IPS-11a (cell line): Measurements from ENCODE around the gene EPHA2.
"Not testable (repeated sequence)": the region's sequence is repeated elsewhere in the genome, so short reads cannot be mapped to it uniquely, and the experiment has no call there.

Experiments
- H3K4me3 ChIP-seq: one replicate; pipeline ENCODE4 v1.5.1; 2013; ENCODE audit warnings: low read depth, low read length, control low read depth

Gene EPHA2

GRCh38 chr1:16168622-16169360 lies 12.9 kb upstream of the EPHA2 start:
- no peak overlapping the region for H3K4me3 ChIP-seq

DNA sequence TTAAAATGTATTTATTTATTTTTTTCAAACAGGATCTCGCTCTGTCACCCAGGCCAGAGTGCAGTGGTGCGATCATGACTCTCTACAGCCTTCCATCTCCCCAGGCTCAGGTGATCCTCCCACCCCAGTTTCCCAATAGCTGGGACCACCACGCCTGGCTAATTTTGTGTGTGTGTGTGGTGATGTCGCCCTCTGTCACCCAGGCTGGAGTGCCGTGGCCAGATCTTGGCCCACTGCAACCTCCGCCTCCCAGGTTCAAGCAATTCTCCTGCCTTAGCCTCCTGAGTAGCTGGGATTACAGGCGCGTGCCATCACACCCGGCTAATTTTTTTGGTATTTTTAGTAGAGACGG lies 12.3 kb upstream of the EPHA2 start:
- not testable (repeated sequence) for H3K4me3 ChIP-seq

- peak overlapping the region; percentile 28 for H3K4me3 ChIP-seq
Measured at GRCh38 chr1:16167331-16168143, 11.7 kb upstream of the EPHA2 start.

GRCh38 chr1:16166117-16166516 lies 10.2 kb upstream of the EPHA2 start:
- no peak overlapping the region for H3K4me3 ChIP-seq

- H3K4me3 ChIP-seq = no peak overlapping the region
Measured at GRCh38 chr1:16165548-16165947, 9.7 kb upstream of the EPHA2 start.

- no peak overlapping the region for H3K4me3 ChIP-seq
Measured at GRCh38 chr1:16165073-16165364, 9.2 kb upstream of the EPHA2 start.

- no peak overlapping the region for H3K4me3 ChIP-seq
Measured at GRCh38 chr1:16164213-16165072, 8.6 kb upstream of the EPHA2 start.

DNA sequence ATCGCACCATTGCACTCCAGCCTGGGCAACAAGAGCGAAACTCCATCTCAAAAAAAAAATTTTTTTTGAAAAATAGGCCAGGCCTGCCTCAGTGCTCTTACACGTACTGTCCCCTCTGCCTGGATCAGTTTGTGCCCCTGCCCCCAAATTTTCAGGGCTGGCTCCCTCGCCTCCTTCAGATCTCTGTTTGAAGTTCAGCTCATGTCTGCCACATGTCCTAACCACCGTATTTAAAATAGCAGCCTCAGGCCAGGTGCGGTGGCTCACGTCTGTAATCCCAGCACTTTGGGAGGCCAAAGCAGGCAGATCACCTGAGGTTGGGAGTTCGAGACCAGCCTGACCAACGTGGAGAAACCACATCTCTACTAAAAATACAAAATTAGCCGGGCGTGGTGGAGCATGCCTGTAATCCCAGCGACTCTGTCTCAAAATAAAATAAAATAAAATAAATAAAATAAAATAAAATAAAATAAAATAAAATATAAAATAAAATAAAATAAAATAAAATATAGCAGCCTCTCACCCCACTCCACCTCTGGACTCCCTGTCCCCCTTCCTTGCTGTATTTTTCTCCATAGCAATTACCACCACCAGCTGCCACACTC lies 7.8 kb upstream of the EPHA2 start:
- not testable (repeated sequence) for H3K4me3 ChIP-seq

DNA sequence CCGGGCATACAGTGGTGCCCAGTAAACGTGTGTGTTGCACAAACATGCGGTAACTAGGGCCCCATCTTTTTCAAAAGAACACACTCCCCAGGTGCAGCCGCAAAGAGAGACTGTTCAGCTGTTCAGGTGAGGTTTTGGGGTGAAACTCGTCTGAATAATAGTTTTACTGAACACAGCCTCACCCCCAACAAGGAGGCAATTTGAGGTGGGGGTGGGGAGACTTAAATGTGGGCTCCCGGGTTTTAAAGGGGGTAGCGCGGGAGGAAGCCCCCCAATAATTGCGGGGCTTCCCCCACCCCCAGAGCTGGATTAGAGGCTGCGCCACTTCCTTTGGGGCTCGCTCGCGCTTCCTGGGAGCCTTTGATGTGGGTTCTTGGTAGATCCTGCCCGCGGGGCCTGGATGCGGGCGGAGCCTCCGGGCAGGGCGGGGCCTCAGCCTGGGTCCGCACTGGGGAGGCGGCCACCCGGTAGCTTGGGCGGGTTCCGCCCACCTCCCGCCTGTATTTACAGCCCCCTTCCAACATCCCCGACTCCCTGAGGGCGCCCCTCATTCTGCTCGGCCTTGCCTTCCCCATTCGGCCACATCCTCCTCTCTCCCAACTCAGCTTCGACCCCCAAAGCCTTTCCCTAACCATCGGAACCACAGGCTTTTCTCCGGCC lies 6.4 kb upstream of the EPHA2 start:
- H3K4me3 ChIP-seq = no peak overlapping the region

GRCh38 chr1:16161717-16162116 lies 5.8 kb upstream of the EPHA2 start:
- H3K4me3 ChIP-seq = no peak overlapping the region

DNA sequence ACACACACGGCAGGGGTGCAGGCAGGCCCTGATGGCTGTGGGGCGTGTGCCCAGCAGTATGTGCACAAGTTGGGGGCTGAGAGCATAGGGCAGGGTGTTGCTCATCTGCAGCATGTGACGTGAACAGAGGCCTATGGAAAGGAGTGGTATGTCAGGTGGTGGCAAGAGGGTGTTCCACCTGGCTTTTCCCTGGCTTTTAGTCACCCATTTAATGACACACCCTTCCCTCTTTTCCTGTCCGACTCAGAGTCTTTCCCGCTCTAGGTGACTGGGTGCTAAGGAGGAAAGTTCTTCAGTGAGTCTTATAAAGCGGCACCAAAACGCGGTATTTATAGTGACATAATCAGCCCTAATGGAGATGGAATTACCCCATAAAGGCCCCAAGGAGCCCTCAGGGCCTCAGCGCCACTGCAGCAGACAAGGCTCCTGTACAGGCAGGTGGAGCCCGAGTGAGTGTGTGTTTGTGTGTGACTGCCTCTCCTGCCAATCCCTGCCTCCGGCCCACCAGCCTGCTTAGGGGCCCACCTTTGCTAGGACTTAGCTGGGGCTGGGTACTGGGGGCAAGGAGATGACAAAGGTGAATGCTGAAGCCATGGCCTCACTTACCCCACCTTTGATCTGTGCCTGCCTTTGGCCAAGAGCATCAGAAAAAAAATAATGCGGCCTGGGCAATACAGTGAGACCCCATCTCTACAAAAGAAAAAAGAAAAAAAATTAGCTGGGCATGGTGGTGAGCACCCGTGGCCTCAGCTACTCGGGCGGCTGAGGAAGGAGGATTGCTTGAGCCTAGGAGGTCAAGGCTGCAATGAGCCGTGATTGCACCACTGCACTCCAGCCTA lies 3.3 kb upstream of the EPHA2 start:
- no peak overlapping the region for H3K4me3 ChIP-seq

GRCh38 chr1:16158025-16158424 lies 2.2 kb upstream of the EPHA2 start:
- no peak overlapping the region for H3K4me3 ChIP-seq

GRCh38 chr1:16156848-16157495 lies 1.1 kb upstream of the EPHA2 start:
- no peak overlapping the region for H3K4me3 ChIP-seq

- H3K4me3 ChIP-seq = peak overlapping the region; percentile 73
Measured at GRCh38 chr1:16153999-16154673, 1.7 kb downstream of the EPHA2 start.

GRCh38 chr1:16153096-16153998 lies 2.5 kb downstream of the EPHA2 start:
- H3K4me3 ChIP-seq = no peak overlapping the region

DNA sequence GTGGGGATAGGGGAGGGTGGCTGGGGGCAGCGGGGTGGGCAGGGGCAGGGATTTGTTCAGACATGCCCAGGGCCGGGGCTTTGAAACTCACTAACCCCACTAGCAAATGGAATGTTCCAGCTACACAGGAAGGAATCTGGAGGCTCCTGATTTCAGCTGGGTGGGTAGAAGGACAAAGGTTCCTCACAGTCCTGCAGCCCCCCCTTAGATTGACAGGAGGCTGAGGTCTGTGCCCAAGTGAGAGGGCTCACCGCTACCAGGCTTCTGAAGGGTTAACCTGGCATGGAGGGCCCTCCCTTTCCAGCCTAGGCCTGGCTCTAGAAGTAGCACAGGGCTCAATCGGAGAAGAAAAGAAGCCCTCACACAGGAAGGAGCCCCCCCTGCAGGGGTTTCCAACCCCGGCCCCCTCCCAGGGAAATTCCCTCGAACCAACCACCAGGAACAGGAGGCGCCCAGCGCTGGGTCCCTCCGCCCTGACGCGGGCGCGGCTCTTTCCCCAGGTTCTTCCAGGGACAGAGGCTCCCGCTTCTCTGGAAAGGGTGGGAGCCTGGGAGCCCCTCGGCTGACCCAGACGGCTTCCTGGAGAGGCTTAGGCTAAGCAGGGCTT lies 3.3 kb downstream of the EPHA2 start:
- H3K4me3 ChIP-seq = no peak overlapping the region

GRCh38 chr1:16151995-16152384 lies 3.9 kb downstream of the EPHA2 start:
- no peak overlapping the region for H3K4me3 ChIP-seq
